Measurements from ENCODE around the gene C11orf42. TPM values are rescaled to one million over a fixed set of nuclear protein-coding genes. Genes with fewer than 3 reads are reported as not detected.
"Not testable (repeated sequence)": the region's sequence is repeated elsewhere in the genome, so short reads cannot be mapped to it uniquely, and the experiment has no call there.

The C11orf42 gene
- polyA plus RNA-seq, 2 of the 4 experiments (the other 2 are of a cell fraction) = not detected

GRCh38 chr11:6248248-6248647 is 42.9 kb downstream of the C11orf42 start:
- POLR2A ChIA-PET = no interaction called here
- WGBS (ENCODE audit: missing lambda C conversion rate) = 60% methylated on average over 1 of the region's 1 CpG
- CTCF ChIA-PET = interaction anchor here (1.1 to 8.5 kb wide), 2 partner anchors 9 to 105 kb away, joined by 3 to 83 read pairs; no protein-coding TSS in a partner anchor
- Histone ChIP-seq H3K4me3 (no peak overlapping the region), H3K9me3 (no peaks in the 10 kb centered on the region), H3K4me2 (no peak overlapping the region), H3K27ac (no peak overlapping the region), H3K4me1 (peaks cover 9% of the 10 kb centered on the region; the same call in 2 of the 3 replicates)
- no peak for DNase-seq (ENCODE audit: low read depth in 1 of 2, low spot score in 1 of 2)
- TF ChIP-seq EHMT2 (IDR thresholded peaks at IDR 0.05; ENCODE audit: low read depth) = no peak
- TF ChIP-seq EHF (CRISPR knock-in tag; IDR thresholded peaks at IDR 0.05) = no peak
- no peak for ATAC-seq
- no peak for FAIRE-seq

GRCh38 chr11:6248897-6249296 is 43.5 kb downstream of the C11orf42 start:
- POLR2A ChIA-PET = interaction anchor here (1.9 kb wide), 1 partner anchor 14 kb away, joined by 12 read pairs; the partner anchor contains the start of gene FHIP1B
- not testable (repeated sequence) for H3K27ac ChIP-seq; FAIRE-seq; DNase-seq (ENCODE audit: low read depth in 1 of 2, low spot score in 1 of 2); H3K9me3 ChIP-seq; H3K4me3 ChIP-seq; H3K4me1 ChIP-seq; H3K4me2 ChIP-seq; ATAC-seq
- CTCF ChIA-PET = interaction anchor here (1.1 to 8.5 kb wide), 5 partner anchors 9 to 130 kb away, joined by 3 to 83 read pairs (median 9); no protein-coding TSS in a partner anchor
- WGBS (ENCODE audit: missing lambda C conversion rate) = 18% methylated on average over 3 of the region's 3 CpGs

GRCh38 chr11:6249770-6250555 is 44.6 kb downstream of the C11orf42 start:
- no peak for FAIRE-seq
- ChIA-PET CTCF (interaction anchor here (1.0 to 8.5 kb wide), 15 partner anchors 9 to 455 kb away, joined by 3 to 83 read pairs (median 9); partner anchors contain the start of genes CCKBR, CNGA4 and FHIP1B), POLR2A (interaction anchor here (0.6 to 1.9 kb wide), 3 partner anchors 15 to 1611 kb away, joined by 3 to 12 read pairs (median 5); partner anchors contain the start of genes CAVIN3 and FHIP1B)
- peak overlapping the region; percentile 41; the same call in 2 of the 3 replicates for H3K4me2 ChIP-seq
- H3K4me3 ChIP-seq = no peak overlapping the region
- DNase-seq (ENCODE audit: low read depth in 1 of 2, low spot score in 1 of 2) = peak; percentile 36 to 58
- ATAC-seq = peak; percentile 79 to 86
- TF ChIP-seq ZC3H11A (IDR thresholded peaks at IDR 0.05) = no peak
- no peak for TF ChIP-seq SREBF2 (IDR thresholded peaks at IDR 0.05)
- no peak for TF ChIP-seq JUN (IDR thresholded peaks at IDR 0.05)
- TF ChIP-seq JUNB (IDR thresholded peaks at IDR 0.05) = no peak
- TF ChIP-seq ZNF302 (CRISPR knock-in tag; IDR thresholded peaks at IDR 0.05) = no peak
- TF ChIP-seq CTCF (IDR thresholded peaks at IDR 0.05) = no peak
- no peak for TF ChIP-seq NR3C1 (IDR thresholded peaks at IDR 0.05)
- no peak for TF ChIP-seq EHF (CRISPR knock-in tag; IDR thresholded peaks at IDR 0.05)
- TF ChIP-seq POLR2AphosphoS2 (conservative IDR thresholded peaks at IDR 0.05; ENCODE audit: low read length) = no peak
- TF ChIP-seq, protein P1, sequence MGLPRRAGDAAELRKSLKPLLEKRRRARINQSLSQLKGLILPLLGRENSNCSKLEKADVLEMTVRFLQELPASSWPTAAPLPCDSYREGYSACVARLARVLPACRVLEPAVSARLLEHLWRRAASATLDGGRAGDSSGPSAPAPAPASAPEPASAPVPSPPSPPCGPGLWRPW (IDR thresholded peaks at IDR 0.05) = no peak
- WGBS (ENCODE audit: missing lambda C conversion rate) = 15% methylated on average over 3 of the region's 3 CpGs
- H3K27ac ChIP-seq = 0 out of 6 replicates have a peak overlapping the region, but pooled peaks of 1 of the 2 experiments have one; percentile 10
- no peaks in the 10 kb centered on the region for H3K9me3 ChIP-seq
- H3K4me1 ChIP-seq = peaks cover 9% of the 10 kb centered on the region; the same call in 2 of the 3 replicates

DNA sequence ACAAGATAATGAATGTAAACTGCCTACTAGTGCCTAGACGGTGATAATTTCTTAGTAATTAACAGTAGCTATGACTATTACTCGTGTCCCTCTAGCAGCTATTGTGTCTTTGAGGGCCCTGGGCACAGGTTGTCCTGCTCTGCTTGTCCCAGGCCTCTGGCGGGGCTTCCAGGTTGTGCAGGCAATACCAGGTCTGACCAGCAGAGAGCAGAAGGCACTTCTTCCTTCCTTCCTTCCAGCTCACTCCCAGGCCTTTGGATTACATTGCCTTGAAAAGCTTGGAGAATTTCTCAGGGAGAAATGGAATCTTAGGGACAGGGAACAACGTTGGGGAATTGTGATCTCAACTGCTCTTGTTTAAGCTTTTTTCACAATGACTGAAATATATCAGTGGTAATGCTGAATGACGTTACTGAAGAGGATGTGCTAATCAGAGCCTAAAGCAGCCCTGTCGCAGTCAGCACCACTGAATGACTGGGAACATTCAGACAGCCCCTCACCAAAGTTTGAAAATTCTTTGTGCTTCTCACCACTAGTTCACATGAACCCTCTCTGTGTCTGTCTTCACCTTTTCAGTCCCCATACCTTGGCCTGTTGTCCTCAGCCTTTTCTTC is 45.9 kb downstream of the C11orf42 start:
- POLR2A ChIA-PET = interaction anchor here (0.7 kb wide), 1 partner anchor 69 kb away, joined by 4 read pairs; the partner anchor contains the start of gene CAVIN3
- TF ChIP-seq EHMT2 (IDR thresholded peaks at IDR 0.05; ENCODE audit: low read depth) (no peak), ZSCAN20 (CRISPR knock-in tag; IDR thresholded peaks at IDR 0.05) (no peak), HEYL (CRISPR knock-in tag; IDR thresholded peaks at IDR 0.05) (no peak), BCL3 (IDR thresholded peaks at IDR 0.05) (no peak), NR3C1 (IDR thresholded peaks at IDR 0.05) (no peak), HOXB13 (CRISPR knock-in tag; IDR thresholded peaks at IDR 0.05; ENCODE audit: low read depth) (no peak), SMC3 (IDR thresholded peaks at IDR 0.05) (peak; percentile 68), POLR2A (IDR thresholded peaks at IDR 0.05; ENCODE audit: low read length) (no peak), CTCF (IDR thresholded peaks at IDR 0.05) (peak; percentile 60), RAD21 (conservative IDR thresholded peaks at IDR 0.05 in 1 of 2, IDR thresholded peaks at IDR 0.05 in 1 of 2) (peak; percentile 41 to 62; a peak in 2 of 5 replicates), TFCP2L1 (CRISPR knock-in tag; IDR thresholded peaks at IDR 0.05) (no peak)
- TF ChIP-seq, protein P2, sequence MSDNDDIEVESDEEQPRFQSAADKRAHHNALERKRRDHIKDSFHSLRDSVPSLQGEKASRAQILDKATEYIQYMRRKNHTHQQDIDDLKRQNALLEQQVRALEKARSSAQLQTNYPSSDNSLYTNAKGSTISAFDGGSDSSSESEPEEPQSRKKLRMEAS (IDR thresholded peaks at IDR 0.05) = no peak

More for the DNA sequence above, 45.9 kb downstream of the C11orf42 start:
- H3K4me1 ChIP-seq = peaks cover 9% of the 10 kb centered on the region; the same call in 2 of the 3 replicates
- no peak overlapping the region for H3K4me3 ChIP-seq
- no peak overlapping the region for H3K4me2 ChIP-seq
- CTCF ChIA-PET = interaction anchor here (0.6 to 8.5 kb wide), 39 partner anchors 9 to 258 kb away, joined by 3 to 83 read pairs (median 6); partner anchors contain the start of genes CAVIN3, CCKBR, CNGA4 and FHIP1B
- no peak overlapping the region for H3K27ac ChIP-seq
- ATAC-seq = peak; percentile 95 to 98
- H3K9me3 ChIP-seq = no peaks in the 10 kb centered on the region
- FAIRE-seq = peak; percentile 28
- WGBS (ENCODE audit: missing lambda C conversion rate) = 37% methylated on average over 6 of the region's 6 CpGs
- DNase-seq (ENCODE audit: low read depth in 1 of 2, low spot score in 1 of 2) = peak; percentile 74 to 82
